HG03469 (cell line): ENCODE measurements around the gene AEBP2.

ENCODE experiments used
- ATAC-seq: cut with Tn5 transposase; IDR thresholded peaks from one replicate; pipeline ENCODE4 v1.9.1; 2021; ENCODE audit warnings: mild to moderate bottlenecking, moderate library complexity, moderate number of reproducible peaks; ENCODE audit not compliant: unreplicated experiment

The AEBP2 gene

DNA sequence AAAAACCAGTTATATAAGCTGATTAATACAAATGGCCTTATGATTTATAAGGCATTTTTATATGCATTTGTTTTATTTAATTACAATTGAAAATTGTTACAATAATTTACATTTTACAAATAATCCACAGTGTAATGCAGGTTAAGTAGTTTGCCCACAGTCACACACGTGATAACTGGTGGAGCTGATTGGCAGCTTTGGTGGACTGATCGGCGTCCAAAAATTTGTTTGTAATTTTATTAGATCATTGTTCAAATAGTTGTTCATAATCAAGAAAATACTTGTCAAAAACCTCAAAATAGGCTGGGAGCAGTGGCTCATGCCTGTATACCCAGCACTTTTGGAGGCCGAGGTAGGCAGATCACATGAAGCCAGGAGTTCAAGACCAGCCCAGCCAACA is 59.7 kb downstream of the AEBP2 start:
- no peak for ATAC-seq

DNA sequence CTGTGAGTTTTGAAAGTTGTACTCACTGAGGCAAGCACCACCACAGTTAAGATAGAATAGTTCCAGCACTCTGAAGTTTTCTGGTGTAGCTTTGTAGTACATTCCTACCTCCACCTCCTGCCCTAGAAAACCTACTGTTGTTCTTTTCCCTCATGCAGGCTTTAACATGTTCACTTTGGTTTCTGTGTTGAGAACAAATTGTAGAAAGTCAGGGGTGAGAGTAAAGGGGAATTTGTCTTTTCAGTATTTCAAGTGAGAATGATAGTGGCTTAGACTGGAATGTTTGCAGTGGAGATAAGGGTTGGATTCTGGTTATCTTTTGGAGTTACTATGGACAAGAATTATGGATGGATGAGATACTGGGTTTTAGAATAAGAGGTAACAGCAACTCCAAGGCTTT is 67.2 kb downstream of the AEBP2 start:
- no peak for ATAC-seq

DNA sequence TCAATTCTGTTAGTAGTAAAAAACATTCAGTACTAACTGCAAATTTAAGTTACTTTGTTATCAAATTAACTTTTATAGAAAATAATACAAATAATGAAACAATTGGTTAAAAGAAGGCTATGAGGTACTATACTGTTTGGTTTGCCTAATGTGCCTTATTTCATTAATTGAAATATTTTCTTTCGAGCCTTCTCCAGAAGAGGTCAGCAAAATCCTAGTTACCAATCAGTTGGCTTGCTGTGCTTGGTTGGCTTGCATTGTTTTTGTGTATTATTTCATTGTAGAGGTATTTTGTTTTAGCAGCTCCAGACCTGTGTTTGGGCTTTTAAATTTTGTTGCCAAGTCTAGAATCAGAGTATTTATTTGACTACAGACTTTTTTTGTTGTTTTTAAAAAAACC is 68.5 kb downstream of the AEBP2 start:
- no peak for ATAC-seq

DNA sequence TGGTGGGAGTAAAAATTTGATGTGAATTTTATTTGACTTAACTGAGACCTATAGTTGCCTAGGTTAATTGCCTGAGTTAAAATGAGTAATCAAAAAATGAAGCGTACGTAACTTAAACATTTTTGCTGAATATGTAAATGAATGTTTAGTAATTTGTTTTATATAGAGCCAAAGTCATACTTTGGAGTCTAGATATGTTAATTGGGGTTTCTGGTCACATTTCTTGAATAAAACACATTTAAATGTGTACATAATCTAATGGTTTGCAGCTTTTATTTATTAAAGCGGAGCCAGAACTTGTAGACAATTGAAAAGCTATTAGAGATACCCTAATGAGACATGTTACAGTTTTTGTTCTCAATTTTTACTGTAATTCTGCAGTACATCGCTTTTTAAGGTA is 71.2 kb downstream of the AEBP2 start:
- no peak for ATAC-seq

DNA sequence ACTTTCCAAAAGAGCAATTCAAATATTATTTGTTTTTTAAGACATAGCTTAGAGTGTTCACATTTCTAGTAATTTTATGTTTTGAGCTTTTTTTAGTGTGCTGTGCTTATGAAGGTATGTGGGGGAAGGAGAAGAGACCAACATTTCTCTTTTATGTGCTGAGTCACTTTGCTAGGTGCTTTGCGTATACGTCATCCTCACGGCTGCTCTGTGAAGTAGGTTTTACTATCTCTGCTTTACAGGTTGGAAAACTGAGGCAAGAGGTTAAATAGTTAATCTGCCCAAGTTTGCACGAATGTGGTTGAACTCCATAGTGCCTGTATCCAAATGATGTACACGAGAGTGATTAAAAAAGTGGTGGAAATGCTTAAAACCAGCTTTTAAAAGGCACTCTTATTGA is 75.9 kb downstream of the AEBP2 start:
- no peak for ATAC-seq

DNA sequence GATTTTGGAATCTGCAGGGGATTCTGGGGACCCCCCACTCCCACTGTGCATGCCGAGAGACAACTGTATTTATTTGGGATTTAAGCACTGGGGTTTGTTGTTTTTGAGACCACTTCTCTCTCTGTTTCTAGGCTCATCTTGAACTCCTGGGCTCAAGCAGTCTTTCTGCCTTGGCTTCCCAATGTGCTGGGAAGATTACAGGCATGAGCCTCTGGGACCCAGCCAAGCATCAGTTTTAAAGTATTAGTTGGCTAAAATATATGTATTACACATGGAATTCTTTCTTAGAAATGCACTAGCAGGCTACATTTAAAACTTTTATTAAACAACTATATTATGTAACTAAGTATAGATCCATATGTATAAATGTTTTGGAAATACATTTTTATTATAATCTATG is 78.3 kb downstream of the AEBP2 start:
- ATAC-seq: no peak

DNA sequence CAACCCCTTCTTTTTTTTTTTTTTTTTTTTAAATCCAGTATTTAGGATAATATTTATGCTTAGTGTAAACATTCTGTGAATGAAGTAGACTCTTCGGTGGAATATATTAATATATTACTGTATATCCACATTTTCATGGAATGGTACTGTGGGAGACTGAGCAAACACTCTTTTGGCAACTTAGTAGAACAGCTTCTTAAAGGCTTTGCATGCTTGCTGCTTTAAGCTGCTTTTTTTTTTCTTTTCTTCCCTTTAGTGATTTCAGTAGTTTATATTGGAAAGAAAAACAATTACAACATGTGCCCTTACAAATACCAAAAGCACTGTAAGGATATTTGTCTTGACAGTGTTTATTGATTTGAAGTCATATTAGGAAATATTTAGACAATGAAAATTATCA is 78.9 kb downstream of the AEBP2 start:
- no peak for ATAC-seq

DNA sequence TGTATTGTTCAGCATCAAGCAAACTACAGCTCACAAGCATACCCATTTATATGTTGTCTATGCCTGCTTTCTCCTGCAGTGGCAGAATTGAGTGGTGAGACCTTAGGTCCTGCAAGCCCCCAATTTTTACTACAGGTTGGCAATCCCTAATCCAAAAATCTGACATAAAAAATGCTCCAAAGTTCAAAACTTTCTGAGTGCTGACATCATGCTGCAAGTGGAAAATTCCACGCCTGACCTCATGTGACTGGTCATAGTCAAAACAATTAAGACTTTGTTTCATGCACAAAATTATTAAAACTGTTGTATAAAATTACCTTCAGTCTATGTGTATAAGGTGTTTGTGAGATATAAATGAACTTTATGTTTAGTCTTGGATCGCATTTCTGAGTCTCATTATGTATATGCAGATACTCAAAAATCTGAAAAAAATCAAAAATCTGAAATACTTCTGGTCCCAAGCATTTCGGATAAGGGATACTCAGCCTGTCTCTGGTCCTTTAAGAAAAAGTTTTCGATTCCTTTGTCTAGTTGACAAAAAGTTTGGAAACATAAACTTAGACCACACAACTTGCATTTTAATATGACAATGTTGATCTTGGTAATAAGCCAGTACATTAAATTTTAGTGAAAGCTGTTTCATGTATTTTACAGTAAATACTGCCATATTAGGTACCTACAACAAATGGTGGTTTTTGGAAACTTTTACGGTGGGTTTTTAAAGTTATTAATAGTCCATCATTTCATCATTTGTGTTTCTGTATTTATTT is 81.5 kb downstream of the AEBP2 start:
- ATAC-seq: no peak

DNA sequence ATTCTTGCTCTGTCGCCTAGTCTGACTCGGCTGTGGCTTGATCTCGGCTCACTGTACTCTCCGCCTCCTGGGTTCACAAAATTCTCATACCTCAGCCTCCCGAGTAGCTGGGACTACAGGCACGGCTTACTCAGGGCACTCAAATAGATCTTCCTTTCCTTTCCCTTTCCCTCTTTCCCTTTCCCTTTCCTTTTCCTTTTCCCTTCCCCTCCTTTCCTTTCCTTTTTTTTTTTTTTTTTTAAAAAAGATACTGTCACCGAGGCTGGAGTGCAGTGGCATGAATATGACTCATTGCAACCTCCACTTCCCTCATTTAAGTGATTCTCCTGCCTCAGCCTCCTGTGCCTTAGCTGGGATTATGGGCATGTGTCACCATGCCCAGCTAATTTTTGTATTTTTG is 86.0 kb downstream of the AEBP2 start:
- ATAC-seq: no peak

DNA sequence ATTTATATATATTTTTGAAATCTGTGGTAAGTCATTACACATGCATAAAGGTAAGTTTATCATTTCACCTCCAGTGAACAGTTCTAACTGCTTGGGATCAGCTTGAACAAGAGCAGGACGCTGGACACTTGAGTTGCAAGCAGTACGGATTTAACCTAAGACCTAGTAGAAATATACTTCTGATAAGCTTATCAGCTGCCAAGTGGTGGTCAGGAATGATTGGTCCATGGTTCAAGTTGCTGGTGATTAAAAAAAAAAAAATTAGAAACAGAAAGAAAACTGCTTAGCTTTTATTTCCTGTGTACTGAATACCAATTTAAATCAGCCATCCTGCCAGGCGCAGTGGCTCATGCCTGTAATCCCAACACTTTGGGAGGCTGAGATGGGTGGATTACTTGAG is 88.6 kb downstream of the AEBP2 start:
- no peak for ATAC-seq

DNA sequence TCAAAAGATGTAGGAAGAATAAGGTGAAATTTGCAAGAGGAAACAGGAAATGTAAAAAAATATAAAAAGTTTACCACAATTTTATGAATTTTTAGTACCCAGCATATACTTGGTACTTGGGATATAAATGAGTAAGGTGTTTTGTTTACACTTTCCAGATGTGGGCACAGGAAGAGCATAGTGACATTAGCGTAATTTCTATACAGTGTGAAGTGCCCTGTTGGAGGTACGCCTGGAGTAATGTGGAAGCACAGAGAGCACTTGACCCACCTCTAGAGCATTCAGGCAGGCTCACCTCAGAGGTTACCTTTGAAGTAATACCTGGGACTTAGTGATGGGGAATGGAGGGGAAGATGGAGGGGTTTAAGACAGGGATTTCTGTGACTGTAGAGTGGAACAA is 89.5 kb downstream of the AEBP2 start:
- ATAC-seq: no peak

DNA sequence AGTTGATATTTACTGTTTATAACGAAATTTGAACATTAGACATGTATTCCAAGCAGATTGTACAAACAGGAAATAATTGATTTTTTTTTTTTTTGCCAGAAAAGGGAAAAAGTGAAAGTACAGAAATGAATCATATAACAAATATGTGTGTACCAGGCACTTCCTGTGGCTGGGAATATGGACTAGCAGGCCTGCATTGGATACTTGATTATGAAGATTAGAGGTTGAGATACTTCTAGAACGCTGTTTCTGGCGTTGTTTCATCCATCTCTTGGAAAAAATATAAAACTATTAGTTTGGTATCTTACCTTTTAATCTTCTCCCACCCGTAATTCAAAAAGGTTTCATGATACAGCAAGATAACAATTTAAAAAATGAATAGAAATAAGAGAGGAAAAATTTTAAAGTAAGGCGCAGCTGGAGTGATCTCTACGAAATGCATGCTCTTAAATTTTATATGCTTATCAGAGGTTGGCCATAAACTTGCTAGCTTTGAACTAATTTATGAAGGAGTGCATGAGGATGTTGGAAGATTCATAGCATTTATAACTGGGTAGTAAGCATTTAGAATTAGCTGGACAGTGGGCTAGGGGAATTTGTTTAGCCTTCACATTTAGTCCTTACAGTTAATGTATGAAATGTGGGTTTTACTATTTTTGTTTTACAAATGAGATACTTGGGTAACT is 90.8 kb downstream of the AEBP2 start:
- ATAC-seq: no peak

DNA sequence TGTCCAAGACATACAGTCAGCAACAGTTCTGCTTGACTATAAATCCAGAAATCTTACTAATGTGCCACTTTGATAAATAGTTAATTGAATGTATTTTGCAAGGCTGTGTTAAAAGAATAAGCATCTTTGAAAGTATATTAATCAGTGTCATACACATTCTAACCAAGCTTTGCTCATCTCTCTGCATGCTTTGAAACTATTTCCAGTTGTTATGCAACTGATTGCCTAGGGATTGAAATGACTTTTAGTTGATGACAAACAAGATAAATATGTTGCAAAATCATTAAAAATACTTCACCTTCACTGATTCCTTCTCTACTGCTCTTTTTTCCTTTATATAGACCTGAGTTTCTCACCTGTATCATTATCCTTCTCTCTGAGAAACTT is 91.3 kb downstream of the AEBP2 start:
- ATAC-seq: no peak

DNA sequence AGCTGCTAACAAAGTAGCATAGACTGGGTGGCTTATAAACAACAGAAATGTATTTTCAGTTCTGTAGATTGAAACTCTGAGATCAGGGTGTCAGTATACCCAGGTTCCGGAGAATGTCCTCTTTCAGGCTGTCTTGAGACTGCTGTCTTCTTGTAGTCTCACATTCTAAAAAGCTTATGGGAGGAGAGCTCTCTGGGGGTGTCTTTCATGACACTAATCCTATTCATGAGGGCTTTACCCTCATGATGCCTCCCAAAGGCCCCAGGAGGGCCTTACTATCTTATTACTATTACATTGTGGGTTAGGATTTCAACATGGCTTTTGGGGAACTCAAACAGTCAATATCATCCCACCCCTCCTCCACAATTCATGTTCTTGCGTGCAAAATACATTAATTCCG is 94.3 kb downstream of the AEBP2 start:
- ATAC-seq: no peak

DNA sequence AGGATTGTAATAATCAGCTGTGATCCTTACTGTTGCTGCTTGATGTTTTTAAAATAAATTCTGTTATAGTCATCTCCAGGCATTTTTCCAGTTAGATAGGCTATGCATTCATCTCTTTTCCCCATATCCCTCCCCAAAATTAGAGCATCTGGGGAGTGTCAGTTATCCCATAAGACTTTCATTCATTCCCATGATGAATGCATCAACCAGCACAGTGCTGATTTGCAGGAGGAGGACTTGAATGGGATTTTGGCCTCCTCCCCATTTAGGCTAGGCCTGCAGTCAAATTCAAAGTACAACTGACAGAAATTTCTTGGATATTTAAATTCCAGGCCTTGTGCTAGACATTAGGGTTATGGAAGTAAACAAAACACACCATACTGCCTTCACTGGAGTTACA is 99.8 kb downstream of the AEBP2 start:
- no peak for ATAC-seq

DNA sequence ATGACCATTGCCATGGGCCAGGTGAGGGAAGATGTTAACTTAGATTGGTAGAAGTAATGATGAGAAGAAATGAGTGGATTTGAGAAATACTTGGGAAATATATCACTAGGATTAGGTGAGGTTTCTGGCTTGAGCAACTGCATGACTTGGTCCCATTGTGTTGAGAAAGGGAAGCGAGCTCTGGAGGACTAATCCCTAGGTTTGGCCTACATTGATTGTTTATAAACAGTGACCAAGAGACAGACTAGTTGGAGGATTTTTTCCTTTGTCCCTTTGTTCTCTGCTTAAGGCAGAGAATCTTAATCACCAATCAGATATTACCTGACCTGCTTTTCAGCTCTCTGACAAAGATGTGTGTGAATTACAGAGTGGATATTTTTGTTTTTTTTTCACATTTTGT is 100.5 kb downstream of the AEBP2 start:
- ATAC-seq: no peak

DNA sequence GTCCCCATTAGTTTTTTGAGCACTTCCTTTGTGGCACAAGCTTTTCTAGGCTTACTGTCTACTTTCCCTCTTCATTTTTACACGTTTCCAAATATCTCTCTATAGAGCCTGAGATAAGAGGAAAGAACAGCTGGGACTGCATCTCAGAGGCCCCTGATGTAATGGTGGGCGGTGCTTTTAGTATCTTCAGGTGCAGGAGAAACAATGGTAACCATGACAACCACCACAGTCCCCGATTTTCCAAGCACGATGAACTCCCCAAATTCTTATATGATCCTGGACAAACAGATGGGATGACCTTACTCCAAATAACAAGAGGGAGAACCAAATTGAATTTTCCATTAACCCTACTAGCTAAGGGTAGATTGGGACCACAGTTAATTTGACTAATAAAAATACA is 103.3 kb downstream of the AEBP2 start:
- ATAC-seq: no peak

DNA sequence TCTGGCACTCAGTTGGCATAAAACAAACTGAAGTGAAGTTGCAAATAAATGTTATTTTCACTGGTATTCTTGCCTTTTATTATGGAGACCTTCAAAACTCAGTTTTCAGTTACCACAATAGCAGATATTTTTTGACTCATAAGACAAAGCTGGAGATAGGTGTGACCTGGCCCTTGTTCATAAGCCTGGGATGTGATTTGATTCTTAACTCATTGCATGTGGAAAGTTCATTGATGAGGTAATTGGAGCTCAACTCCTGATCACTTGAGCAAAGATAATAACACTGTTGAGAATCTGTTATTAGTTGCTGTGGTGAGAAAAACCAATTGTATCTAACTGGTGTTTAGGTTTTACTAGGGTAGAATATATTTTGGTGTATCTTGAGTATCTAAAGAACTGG is 105.1 kb downstream of the AEBP2 start:
- ATAC-seq: no peak

DNA sequence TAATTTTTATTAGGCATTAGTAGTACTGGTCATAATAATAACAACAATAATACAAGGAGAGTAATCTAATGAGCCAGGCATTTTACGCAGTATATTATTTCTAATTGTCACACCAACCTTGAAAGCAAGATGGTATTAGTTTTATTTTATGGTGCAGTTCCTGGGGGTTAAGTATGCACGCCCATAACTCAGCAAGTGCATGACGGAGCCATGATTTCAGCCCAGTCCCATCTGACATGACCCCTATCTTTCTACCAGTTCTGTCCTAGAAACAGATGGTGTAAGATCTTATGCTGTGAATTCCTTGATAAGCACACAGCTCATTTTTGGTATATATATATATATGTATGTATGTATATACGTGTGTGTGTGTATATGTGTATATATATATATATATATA is 106.0 kb downstream of the AEBP2 start:
- no peak for ATAC-seq

DNA sequence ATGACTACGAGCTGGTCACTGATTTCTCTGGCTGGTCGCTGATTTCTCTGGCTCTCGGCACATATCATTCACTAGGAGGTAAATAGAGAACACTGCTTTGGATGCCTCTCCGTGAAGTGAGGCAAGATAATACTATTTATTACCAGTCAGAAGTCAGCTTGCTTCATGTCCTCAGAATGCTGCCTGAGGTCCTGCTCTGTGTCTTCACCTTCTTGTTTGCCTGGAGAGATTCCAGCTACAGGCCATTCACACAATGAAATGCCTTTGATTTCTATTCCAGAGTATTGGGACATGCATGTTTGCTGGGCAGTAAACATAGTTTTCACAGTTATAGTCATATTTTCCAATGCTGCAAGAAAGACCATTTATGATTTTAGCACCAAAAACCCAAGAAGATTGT is 106.7 kb downstream of the AEBP2 start:
- ATAC-seq: no peak

DNA sequence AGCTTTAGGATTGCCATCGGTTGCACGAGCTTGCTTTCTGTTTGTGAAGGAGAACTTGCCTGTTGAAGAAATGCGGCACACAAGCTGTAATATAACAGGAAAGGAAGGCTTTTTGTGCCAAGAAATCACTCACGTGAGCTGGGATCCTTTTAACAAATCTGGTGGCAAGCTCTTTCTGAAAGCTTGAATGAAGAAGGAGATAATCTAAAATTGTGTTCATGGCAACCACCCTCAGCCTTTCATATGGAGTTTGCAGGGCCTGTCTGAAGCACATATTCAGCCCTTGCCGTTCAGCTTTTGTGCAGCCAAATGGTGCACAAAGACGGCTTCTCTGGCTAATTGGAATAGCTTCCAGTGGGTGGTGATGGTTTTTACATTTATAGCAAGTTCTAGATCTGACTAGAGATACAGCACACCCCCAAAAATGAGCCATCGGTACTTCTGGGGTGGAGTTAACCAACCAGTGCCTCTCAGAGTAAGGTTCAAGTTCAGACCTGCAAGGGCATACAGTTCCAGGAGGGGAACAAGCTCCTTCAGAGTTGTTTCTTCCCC is 107.4 kb downstream of the AEBP2 start:
- no peak for ATAC-seq

DNA sequence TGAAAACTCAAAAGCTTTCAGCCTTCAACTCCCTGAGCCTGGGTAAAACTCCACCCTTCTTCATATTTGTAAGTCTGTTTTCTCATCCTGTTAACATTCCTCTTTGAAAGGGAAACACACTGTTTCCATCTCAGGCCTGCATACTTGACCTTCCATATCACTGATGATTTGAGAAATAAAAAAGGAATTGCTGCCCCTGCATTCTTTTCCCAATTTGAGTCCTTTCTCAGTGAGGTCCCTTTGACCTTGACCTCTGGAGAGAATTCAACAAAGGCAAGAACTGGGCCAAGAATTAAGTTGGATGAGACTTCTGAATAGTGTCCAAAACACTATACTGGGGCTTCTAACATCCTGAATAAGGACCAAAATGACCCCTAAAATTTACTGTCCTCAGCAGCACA is 108.0 kb downstream of the AEBP2 start:
- no peak for ATAC-seq

DNA sequence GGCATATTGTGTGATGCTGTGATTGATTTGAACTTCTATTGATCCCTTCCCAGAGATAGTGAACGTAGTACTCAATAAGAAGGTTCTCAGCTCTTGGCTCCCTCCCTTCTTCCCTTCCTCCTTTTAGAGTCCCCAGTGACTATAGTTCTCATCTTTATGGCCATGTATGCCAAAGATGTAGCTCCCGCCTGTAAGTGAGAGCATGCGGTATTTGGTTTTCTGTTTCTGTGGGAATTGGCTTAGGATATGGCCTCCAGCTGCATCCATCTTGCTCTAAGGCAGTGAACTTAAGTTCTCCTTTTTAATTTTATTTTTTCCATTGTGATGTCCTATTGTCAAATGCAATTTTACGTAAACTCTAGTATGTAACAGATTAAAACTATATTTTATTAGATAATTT is 109.5 kb downstream of the AEBP2 start:
- no peak for ATAC-seq
